Measurements from ENCODE around the gene ECHDC3.

GRCh38 chr10:11719496-11720259, 22.5 kb upstream of the ECHDC3 start:
- TF ChIP-seq CTCF (IDR thresholded peaks at IDR 0.05) (no peak), POLR2A (IDR thresholded peaks at IDR 0.05; ENCODE audit: low read depth) (no peak), POLR2AphosphoS5 (IDR thresholded peaks at IDR 0.05) (no peak), EP300 (IDR thresholded peaks at IDR 0.05) (no peak)

Measured in esophagus muscularis mucosa (tissue), 4 donors.